Measurements from ENCODE around the gene CRIP1.

Gene CRIP1

GRCh38 chr14:105531088-105531893 lies 44.6 kb downstream of the CRIP1 start:
- DNase-seq (ENCODE audit: insufficient read length, low spot score) (no peak), FAIRE-seq (no peak)

GRCh38 chr14:105531894-105532623 lies 45.4 kb downstream of the CRIP1 start:
- DNase-seq (ENCODE audit: insufficient read length, low spot score): no peak
- FAIRE-seq: no peak

GRCh38 chr14:105532735-105533141 lies 46.1 kb downstream of the CRIP1 start:
- DNase-seq (ENCODE audit: insufficient read length, low spot score) (no peak), FAIRE-seq (no peak)

DNA sequence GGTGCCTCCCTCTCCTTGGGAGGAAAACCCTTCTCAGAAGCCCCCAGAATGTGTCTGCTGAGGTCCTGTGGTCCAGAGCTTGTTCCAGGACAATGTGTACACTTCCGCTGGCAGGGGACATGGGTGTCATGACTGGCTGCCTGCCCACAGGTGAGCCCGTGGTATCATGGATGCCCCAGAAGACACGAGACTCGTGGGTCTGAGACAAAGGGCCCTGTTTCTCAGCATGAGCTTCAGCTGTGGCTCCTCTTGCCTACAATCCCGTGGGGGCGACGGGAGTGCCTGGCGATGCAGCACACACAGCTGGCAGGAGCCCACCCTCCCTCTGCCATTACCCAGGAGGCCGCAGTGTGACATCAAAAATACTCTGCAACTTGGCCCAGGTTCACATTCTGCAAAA lies 46.7 kb downstream of the CRIP1 start:
- FAIRE-seq (no peak), DNase-seq (ENCODE audit: insufficient read length, low spot score) (no peak)

DNA sequence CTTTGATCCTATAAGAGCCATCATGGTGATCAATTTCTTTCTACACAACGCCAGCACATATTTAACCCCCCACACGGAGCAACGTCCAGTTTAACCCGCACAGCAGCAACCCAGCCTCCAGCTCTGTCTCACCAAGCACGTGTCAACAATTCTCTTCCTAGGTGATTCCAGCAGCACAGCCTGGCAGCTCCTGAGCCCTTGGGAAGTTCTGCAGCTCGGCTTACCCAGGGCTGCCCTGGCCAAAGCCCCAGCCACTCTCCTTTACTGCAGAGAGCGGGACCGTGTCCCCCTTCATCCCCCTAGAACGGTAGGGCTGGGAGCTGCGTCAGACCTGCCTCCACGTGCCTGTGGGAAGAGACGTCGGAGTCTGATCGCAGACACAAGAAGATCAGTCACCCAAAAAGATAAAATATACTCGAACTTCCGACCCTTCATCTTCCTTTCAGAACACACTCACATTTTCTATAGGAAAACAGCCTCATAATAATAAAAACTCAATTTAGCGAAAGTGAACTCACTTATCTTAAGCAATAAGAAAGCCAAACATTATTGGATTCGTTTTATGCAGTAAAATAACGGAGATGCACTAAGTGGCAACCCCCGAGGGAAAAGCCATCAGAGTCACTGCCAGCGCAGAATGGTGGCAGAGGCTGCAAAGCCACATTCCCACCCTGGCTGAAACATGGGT lies 47.3 kb downstream of the CRIP1 start:
- FAIRE-seq (no peak), DNase-seq (ENCODE audit: insufficient read length, low spot score) (no peak)

DNA sequence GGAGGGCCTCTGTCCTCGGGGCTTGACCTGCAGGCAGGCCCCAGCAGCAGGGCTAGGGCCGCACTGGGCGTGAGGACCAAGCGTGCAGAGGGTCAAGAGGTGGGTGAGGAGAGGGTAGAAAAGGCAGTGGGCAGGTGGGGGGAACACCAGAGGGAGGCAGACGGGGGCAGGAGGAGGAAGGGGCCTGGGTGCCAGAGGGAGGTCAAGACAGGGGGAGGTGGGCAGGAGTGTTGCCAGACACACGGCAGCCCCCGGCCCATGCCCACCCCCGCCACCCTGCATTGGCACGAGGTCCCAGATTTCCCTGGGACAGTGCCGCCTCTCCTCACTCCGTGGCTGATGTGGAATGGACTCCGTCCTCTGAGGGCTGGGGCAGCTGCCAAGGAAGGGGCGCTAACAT lies 47.9 kb downstream of the CRIP1 start:
- FAIRE-seq (no peak), DNase-seq (ENCODE audit: insufficient read length, low spot score) (no peak)

- no peak for DNase-seq (ENCODE audit: insufficient read length, low spot score)
- FAIRE-seq: no peak
Observed at GRCh38 chr14:105536051-105536450, 49.4 kb downstream of the CRIP1 start.

- DNase-seq (ENCODE audit: insufficient read length, low spot score) (no peak), FAIRE-seq (no peak)
Observed at GRCh38 chr14:105536691-105537579, 50.2 kb downstream of the CRIP1 start.

- FAIRE-seq (no peak), DNase-seq (ENCODE audit: insufficient read length, low spot score) (peak; percentile 87)
Observed at GRCh38 chr14:105537580-105538474, 51.1 kb downstream of the CRIP1 start.
